ENCODE results near the gene PLEKHO2.

PLEKHO2 gene

DNA sequence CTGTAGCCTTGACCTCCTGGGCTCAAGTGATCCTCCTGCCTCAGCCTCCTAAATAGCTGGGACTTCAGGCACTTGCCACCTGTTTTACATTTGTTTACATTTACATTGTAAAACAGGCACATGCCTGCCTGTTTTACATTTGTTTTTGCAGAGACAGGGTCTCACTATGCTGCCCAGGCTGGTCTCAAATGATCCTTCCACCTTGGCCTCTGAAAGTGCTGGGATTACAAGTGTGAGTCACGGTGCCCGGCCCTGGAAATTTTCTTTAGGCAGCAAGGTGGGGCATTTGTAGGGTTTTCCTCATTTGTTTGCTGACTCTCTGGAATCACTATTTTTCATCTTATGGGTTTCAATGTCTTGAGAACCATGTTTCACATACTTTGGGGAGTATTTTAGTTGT, 41.2 kb upstream of the PLEKHO2 start:
- Histone ChIP-seq H3K9ac (ENCODE audit: low read length) (no peak overlapping the region), H3K4me2 (ENCODE audit: low read length) (no peak overlapping the region), H3K36me3 (replicated peaks; ENCODE audit: low read depth, low read length) (no peaks in the 10 kb centered on the region), H3K79me2 (ENCODE audit: low read length) (no peaks in the 10 kb centered on the region), H3K27me3 (ENCODE audit: low read depth, low read length) (no peaks in the 10 kb centered on the region), H4K20me1 (ENCODE audit: insufficient read depth, low read length) (no peaks in the 10 kb centered on the region), H3K9me3 (ENCODE audit: insufficient read depth, low read length) (no peaks in the 10 kb centered on the region), H3K4me1 (ENCODE audit: low read length) (no peaks in the 10 kb centered on the region), H2AFZ (ENCODE audit: low read depth, low read length) (no peak overlapping the region), H3K4me3 (ENCODE audit: low read length) (no peak overlapping the region), H3K27ac (ENCODE audit: low read length) (no peak overlapping the region)
- no peak for TF ChIP-seq EZH2phosphoT487 (IDR thresholded peaks at IDR 0.05; ENCODE audit: low read depth)
- TF ChIP-seq, protein P1, sequence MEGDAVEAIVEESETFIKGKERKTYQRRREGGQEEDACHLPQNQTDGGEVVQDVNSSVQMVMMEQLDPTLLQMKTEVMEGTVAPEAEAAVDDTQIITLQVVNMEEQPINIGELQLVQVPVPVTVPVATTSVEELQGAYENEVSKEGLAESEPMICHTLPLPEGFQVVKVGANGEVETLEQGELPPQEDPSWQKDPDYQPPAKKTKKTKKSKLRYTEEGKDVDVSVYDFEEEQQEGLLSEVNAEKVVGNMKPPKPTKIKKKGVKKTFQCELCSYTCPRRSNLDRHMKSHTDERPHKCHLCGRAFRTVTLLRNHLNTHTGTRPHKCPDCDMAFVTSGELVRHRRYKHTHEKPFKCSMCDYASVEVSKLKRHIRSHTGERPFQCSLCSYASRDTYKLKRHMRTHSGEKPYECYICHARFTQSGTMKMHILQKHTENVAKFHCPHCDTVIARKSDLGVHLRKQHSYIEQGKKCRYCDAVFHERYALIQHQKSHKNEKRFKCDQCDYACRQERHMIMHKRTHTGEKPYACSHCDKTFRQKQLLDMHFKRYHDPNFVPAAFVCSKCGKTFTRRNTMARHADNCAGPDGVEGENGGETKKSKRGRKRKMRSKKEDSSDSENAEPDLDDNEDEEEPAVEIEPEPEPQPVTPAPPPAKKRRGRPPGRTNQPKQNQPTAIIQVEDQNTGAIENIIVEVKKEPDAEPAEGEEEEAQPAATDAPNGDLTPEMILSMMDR (IDR thresholded peaks at IDR 0.05; ENCODE audit: low read depth, low read length): no peak

- no peaks in the 10 kb centered on the region for H3K9me3 ChIP-seq (ENCODE audit: insufficient read depth, low read length)
- no peaks in the 10 kb centered on the region for H4K20me1 ChIP-seq (ENCODE audit: insufficient read depth, low read length)
- H3K27me3 ChIP-seq (ENCODE audit: low read depth, low read length): no peaks in the 10 kb centered on the region
- H3K36me3 ChIP-seq (replicated peaks; ENCODE audit: low read depth, low read length): no peaks in the 10 kb centered on the region
- no peak overlapping the region for H2AFZ ChIP-seq (ENCODE audit: low read depth, low read length)
- no peak overlapping the region for H3K27ac ChIP-seq (ENCODE audit: low read length)
- no peak overlapping the region for H3K4me3 ChIP-seq (ENCODE audit: low read length)
- H3K9ac ChIP-seq (ENCODE audit: low read length): no peak overlapping the region
- no peaks in the 10 kb centered on the region for H3K4me1 ChIP-seq (ENCODE audit: low read length)
- H3K79me2 ChIP-seq (ENCODE audit: low read length): no peaks in the 10 kb centered on the region
- TF ChIP-seq, protein P1 (IDR thresholded peaks at IDR 0.05; ENCODE audit: low read depth, low read length): no peak
- TF ChIP-seq EZH2phosphoT487 (IDR thresholded peaks at IDR 0.05; ENCODE audit: low read depth): no peak
- no peak overlapping the region for H3K4me2 ChIP-seq (ENCODE audit: low read length)
Observed at GRCh38 chr15:64803526-64803925, 38.2 kb upstream of the PLEKHO2 start.

- Histone ChIP-seq H4K20me1 (ENCODE audit: insufficient read depth, low read length) (no peaks in the 10 kb centered on the region), H3K4me3 (ENCODE audit: low read length) (no peak overlapping the region), H3K36me3 (replicated peaks; ENCODE audit: low read depth, low read length) (no peaks in the 10 kb centered on the region), H3K27me3 (ENCODE audit: low read depth, low read length) (peaks cover 6% of the 10 kb centered on the region; the same call in 1 of the 2 replicates), H3K4me1 (ENCODE audit: low read length) (peaks cover 2% of the 10 kb centered on the region), H3K9ac (ENCODE audit: low read length) (no peak overlapping the region), H3K4me2 (ENCODE audit: low read length) (no peak overlapping the region), H3K27ac (ENCODE audit: low read length) (no peak overlapping the region), H3K9me3 (ENCODE audit: insufficient read depth, low read length) (no peaks in the 10 kb centered on the region), H2AFZ (ENCODE audit: low read depth, low read length) (no peak overlapping the region), H3K79me2 (ENCODE audit: low read length) (no peaks in the 10 kb centered on the region)
- TF ChIP-seq EZH2phosphoT487 (IDR thresholded peaks at IDR 0.05; ENCODE audit: low read depth): no peak
Observed at GRCh38 chr15:64804619-64805018, 37.1 kb upstream of the PLEKHO2 start.

DNA sequence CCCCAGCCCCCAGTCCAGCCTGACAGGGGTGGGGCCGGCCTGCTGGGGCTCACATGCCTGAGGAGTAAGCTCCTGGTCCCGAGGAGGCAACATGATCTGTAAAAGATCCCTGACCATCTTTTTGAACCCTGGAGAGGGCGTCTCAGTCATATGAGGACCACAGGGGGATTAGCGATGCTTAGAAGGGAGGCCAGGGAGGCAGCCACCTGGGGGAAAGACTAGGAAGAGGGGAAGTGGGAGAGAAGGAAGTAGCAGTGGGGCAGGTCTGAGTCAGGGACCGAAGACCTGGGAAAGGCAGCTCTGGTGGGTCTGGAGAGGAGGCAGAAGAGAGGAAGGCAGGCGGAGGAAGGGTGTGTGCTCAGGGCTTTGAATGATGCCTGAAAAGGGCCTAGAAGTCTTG, 35.2 kb upstream of the PLEKHO2 start:
- H3K27ac ChIP-seq (ENCODE audit: low read length): no peak overlapping the region
- H3K9me3 ChIP-seq (ENCODE audit: insufficient read depth, low read length): no peaks in the 10 kb centered on the region
- no peak overlapping the region for H3K4me2 ChIP-seq (ENCODE audit: low read length)
- H3K9ac ChIP-seq (ENCODE audit: low read length): no peak overlapping the region
- H3K4me3 ChIP-seq (ENCODE audit: low read length): no peak overlapping the region
- H3K27me3 ChIP-seq (ENCODE audit: low read depth, low read length): peaks cover 6% of the 10 kb centered on the region; the same call in 1 of the 2 replicates
- H3K79me2 ChIP-seq (ENCODE audit: low read length): no peaks in the 10 kb centered on the region
- H4K20me1 ChIP-seq (ENCODE audit: insufficient read depth, low read length): no peaks in the 10 kb centered on the region
- H3K36me3 ChIP-seq (replicated peaks; ENCODE audit: low read depth, low read length): no peaks in the 10 kb centered on the region
- H3K4me1 ChIP-seq (ENCODE audit: low read length): peaks cover 4% of the 10 kb centered on the region
- H2AFZ ChIP-seq (ENCODE audit: low read depth, low read length): no peak overlapping the region
- TF ChIP-seq EZH2phosphoT487 (IDR thresholded peaks at IDR 0.05; ENCODE audit: low read depth): no peak
- TF ChIP-seq, protein P1 (IDR thresholded peaks at IDR 0.05; ENCODE audit: low read depth, low read length): no peak
